DMS79 treated with DMSO at 0.1 percent for 48 hours (cell line): ENCODE data around the gene ATF7IP2.
"Not testable (repeated sequence)": the region's sequence is repeated elsewhere in the genome, so short reads cannot be mapped to it uniquely, and the experiment has no call there.

Experiments used
- DNase-seq: peaks from one replicate; lab custom pipeline; 2025; lab: John Stamatoyannopoulos, UW

Gene ATF7IP2

DNA sequence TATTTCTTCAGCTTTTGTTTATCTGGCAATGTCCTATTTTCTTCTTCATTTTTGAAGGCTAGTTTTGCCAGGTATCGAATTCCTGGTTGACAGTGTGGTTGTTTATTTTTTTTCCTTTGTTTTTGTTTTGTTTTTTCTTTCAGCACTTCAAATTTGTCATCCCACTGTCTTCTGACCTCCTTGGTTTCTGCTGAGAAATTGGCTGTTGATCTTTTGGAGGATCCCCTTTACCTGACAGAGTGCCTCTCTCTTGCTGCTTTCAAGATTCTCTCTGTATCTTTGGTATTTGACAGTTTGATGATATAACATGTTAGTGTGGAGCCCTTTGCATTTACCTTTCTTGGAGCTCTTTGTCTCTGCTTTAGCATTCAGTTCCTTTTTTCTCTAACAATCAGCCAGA lies 9.6 kb upstream of the ATF7IP2 start:
- no peak for DNase-seq

DNA sequence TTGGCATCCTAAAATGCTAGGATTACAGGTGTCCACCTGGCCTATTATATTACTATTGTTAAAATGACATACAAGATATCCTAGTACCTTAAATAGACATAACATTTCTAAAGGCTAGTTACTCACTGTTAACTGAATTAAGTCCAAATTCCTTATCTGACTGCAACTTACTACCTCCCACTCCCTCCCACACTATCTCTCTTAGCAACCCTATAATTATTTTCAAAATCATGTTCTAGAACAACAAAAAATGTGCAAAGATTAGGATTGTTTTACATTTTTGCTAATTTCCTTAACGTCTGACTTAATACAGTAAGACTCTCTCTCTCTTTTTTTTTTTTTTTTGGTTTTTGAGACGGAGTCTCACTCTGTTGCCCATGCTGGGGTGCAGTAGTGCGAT lies 2.2 kb upstream of the ATF7IP2 start:
- no peak for DNase-seq

- no peak for DNase-seq
These were observed 748 bp downstream of the ATF7IP2 start for GRCh38 chr16:10386517-10387100.

- no peak for DNase-seq
These were observed 1.3 kb downstream of the ATF7IP2 start for GRCh38 chr16:10387188-10387617.

GRCh38 chr16:10388988-10389387 lies 3.1 kb downstream of the ATF7IP2 start:
- DNase-seq = no peak

DNA sequence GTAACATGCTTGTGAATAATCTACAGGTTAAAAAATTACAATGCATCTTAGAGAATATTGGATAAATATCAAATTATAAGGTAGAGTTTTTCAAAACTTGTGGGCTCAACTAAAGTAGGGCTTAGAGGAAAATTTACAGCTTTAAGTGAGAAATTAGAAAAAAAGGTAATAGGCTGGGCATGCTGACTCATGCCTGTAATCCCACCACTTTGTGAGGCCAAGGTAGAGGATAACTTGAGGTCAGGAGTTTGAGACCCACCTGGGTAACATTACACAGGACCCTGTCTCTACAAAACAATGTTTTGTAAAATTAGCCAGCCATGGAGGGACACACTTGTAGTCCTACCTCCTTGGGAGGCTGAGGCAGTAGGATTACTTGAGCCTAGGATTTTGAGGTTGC lies 4.5 kb downstream of the ATF7IP2 start:
- no peak for DNase-seq

- DNase-seq = no peak
These were observed 5.0 kb downstream of the ATF7IP2 start for GRCh38 chr16:10390867-10391266.

GRCh38 chr16:10391339-10391738 lies 5.5 kb downstream of the ATF7IP2 start:
- DNase-seq = no peak

- no peak for DNase-seq
These were observed 17.1 kb downstream of the ATF7IP2 start for GRCh38 chr16:10402975-10403374.

DNA sequence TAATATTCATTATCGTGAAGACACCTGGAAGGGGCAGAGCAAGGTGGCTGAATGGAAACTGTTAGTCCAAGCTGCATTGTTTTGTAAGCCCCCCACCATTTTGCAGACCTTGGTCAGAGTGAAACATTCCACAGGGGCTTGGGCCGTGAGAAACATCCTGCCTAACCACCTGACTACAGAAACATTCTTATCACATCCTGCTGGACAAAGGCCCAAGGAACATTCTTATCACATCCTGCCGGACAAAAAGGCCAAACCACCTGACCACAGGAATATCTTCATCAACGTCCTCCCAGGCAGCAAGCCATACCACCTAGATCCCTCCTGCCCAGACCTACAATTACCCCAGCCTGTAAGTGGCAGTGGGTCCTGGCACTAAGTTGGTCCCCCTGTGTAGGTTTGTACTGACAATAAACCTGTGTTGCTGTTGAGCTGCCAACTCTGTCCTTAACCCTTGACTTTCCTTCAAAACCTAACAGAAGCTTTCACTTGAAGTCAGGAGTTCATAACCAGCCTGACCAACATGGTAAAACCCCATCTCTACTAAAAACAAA lies 19.6 kb downstream of the ATF7IP2 start:
- no peak for DNase-seq

GRCh38 chr16:10408824-10409381 lies 23.0 kb downstream of the ATF7IP2 start:
- DNase-seq = no peak

DNA sequence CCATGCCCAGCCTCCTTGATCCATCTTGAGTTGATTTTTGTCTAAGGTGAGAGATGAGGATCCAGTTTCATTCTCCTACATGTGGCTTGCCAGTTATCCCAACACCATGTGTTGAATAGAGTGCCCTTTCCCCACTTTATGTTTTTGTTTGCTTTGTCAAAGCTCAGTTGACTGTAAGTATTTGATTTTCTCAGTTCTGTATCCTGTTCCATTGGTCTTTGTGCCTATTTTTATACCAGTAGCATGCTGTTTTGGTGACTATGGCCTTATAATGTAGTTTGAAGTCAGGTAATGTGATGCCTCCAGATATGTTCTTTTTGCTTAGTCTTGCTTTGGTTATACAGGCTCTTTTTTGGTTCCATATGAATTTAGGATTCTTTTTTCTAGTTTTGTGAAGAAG lies 23.9 kb downstream of the ATF7IP2 start:
- not testable (repeated sequence) for DNase-seq

DNA sequence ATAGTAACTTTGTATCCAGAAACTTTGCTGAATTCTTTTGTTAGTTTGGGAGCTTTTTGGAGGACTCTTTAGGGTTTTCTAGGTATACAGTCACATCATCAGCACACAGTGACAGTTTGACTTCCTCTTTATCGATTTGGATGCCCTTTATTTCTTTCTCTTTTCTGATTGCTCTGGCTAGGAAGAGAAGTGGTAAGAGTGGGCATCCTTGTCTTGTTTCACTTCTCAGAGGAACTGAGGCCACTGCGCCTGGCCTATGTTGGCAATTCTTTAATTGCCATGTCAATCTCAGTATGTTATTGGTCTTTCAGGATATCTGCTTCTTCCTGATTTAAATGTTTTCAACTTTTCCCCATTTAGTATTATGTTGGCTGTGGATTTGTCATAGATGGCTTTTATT lies 24.6 kb downstream of the ATF7IP2 start:
- DNase-seq = no peak

DNA sequence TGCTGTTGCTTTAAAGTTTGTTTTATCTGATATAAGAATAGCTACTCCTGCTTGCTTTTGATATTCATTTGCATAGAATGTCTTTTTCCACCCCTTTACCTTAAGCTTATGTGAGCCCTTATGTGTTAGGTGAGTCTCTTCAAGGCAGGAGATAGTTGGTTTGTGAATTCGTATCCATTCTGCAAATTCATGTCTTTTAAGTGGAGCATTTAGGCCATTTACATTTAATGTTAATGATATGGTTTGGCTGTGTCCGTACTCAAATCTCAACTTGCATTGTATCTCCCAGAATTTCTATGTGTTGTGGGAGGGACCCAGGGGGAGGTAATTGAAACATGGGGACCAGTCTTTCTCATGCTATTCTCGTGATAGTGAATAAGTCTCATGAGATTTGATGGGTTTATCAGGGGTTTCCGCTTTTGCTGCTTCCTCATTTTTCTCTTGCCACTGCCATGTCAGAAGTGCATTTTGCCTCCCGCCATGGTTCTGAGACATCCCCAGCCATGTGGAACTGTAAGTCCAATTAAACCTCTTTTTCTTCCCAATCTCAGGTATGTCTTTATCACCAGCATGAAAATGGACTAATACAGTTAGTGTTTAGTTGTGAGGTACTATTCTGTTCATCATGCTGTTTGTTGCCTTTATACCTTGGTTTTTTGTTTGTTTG lies 27.2 kb downstream of the ATF7IP2 start:
- DNase-seq = no peak

GRCh38 chr16:10418204-10418603 lies 32.3 kb downstream of the ATF7IP2 start:
- DNase-seq = not testable (repeated sequence)

- no peak for DNase-seq
These were observed 33.8 kb downstream of the ATF7IP2 start for GRCh38 chr16:10419701-10420100.

DNA sequence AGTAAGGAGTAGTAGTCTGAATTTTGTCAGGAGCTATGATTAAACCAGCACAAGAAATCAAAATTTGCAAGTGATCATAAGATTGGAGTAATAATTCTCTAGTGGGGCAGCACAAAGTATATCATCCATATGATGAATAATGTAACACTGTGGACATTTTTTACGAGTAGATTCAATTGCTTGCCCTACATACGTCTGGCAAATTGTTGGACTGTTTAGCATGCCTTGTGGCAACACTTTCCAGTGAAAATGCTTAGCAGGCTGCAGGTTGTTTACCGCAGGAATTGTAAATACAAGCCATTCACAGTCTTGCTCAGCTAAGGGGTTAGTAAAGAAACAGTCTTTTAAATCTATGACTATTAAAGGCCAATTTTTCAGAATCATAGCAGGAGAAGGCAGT lies 35.7 kb downstream of the ATF7IP2 start:
- DNase-seq = no peak

- DNase-seq = no peak
These were observed 42.7 kb downstream of the ATF7IP2 start for GRCh38 chr16:10428433-10429168.

- not testable (repeated sequence) for DNase-seq
These were observed 43.6 kb downstream of the ATF7IP2 start for GRCh38 chr16:10429299-10429969.

DNA sequence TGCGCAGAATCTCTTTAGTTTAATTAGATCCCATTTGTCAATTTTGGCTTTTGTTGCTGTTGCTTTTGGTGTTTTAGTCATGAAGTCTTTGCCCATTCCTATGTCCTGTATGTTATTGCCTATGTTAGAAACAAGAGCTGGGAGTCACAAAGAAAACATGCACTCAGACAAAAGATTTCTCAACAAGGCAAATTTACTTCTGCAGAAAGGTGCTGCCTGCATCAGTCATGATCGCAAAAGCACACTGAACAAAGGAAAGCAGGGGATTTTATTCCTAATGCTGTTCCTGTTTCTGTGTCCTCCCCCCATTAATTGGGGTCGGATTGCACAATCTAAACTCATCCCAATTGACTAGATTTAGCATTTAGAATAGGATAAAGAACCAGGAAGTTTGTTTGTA lies 55.9 kb downstream of the ATF7IP2 start:
- no peak for DNase-seq

- no peak for DNase-seq
These were observed 61.4 kb downstream of the ATF7IP2 start for GRCh38 chr16:10447289-10447688.
